CD4-positive, alpha-beta T cell treated with Interleukin-17A for 1 hour (primary cell): ENCODE results near the gene DPP10.

Experiments
- DNase-seq: peaks from one replicate; pipeline ENCODE4 v3.0.0-alpha.2; 2020

Gene DPP10

DNA sequence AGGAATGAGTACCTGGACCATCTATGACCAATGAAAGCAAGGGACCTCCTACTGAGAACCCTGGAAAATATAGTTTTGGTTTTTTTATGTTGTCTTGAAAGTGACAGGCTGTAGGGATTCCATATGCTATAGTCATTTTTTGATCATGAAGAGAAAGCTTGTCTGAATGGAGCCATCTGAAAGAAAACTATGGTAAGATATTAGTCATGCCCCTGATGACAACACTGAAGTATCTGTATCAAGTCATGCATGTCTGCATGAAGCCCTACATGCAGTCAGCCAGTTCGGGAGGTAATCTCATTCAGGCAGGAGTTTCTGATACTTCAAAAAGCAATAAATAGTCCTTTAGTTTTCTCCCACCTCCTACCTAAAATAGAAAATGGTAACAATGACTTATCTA lies 1042.0 kb downstream of the DPP10 start:
- no peak for DNase-seq

DNA sequence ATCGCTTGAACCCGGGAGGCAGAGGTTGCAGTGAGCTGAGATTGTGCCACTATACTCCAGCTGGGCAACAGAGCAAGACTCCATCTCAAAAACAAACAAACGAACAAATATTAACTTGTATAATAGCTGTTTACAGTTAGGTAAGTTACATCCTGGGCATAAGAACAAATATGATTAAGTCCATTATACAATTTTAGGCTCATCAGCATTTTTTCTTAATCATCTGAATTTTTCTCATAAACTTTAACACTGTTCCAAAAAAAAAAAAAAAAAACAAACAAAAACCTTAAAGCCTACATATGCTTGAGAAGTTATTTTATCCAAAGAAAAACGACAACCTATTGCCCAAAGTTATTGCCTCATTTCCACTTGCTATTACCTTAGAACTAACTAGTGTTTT lies 1042.5 kb downstream of the DPP10 start:
- no peak for DNase-seq

DNA sequence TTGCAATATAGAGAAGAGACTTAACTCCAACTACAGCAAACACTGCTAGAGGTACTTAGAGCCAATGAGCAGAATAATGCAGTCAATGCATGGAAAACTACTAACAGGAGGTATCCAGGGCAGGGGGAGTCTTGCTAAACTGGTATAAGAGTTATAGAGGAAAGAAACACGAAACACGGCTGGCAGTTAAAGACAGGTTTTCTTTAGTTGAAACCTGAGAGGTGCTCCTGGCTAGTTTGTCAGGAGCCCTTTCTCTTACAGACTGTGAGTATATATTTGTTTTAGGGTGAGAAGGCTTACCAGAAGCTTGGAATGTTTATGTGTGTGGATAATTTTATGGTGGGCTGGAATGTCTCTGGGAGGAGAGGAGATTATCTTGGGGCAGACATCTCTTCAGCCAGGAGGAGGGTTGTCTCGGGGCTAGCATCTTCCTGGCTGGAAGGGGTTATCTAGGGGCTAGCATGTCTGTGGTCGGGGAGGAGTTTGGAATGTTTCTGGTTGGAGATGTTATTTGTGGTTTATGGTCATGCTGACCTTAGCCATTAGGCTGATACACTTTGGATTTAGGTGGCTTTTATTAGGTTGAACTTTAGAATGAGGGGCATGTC lies 1048.8 kb downstream of the DPP10 start:
- no peak for DNase-seq

DNA sequence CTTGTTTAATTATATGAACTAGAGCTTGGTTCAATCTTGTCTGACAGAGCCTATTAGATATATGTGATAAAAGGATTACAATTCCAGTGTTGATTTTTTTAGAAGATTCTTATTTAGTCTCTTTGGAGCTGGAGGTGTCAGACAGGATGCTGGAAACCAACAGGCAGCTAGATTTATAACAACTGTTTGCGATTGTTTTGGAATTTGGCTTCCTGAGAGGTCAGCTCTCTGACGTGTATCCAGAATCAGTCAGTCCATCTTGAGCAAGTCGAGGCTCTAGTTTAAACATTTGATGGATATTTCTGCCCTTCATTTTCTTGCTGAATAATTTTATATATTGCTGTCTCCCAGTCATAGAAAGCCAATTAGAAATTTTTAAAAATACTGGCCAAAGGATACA lies 1062.9 kb downstream of the DPP10 start:
- DNase-seq = no peak

GRCh38 chr2:115520727-115521126 lies 1078.3 kb downstream of the DPP10 start:
- DNase-seq = no peak

GRCh38 chr2:115524452-115524851 lies 1082.0 kb downstream of the DPP10 start:
- no peak for DNase-seq

DNA sequence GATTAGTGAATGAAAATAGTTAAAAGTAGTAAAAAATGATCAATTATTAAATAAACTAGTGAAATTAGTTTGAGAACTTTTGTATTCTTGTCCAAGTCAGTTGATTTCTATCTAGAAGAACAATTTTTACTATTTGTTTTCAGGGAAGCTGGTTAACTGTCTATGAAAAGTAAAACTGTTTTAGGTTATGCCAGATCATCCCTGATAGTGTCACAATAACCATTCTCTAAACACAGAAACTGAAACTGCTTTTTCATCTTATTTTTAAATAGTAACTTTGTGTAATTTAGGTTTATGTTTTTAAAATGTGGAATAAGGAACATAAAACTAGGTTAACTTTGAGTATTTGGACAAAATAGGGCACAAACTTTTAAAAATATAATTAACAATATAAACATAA lies 1087.2 kb downstream of the DPP10 start:
- no peak for DNase-seq

DNA sequence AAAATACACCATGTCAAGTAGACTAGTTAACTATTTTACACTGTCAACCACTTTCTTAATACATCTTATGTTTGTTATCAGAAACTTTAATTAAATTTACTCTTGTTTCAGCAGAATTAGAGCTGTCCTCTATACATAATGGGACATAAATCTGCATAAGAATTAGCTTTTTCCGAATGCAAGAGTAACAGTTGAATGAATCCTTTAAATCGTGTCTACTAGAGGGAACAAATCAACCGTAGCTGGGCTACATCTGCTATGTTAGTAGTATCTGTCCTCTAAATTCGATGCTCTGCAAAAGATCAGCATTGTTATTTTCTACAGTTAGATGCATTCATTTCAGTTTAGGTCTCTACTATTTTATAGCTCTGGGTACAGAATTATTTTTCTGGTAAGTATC lies 1090.6 kb downstream of the DPP10 start:
- no peak for DNase-seq

DNA sequence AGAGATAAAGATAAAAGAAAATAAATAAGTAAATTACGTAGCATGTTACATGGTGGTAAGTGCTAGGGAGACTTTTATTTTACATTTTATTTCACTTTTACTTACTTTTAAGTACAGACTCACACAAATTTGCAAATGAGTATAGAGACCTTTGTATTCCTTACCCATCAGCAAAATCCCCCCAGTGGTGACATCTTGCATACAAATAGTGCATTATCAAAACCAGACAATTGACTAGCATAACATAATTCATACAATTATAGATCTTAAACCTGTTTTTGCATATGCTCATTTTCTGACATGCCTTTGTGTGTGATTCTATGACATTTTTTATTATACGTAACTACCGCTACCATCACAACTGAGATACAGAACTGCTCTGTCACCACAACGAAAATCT lies 1099.4 kb downstream of the DPP10 start:
- DNase-seq = no peak

DNA sequence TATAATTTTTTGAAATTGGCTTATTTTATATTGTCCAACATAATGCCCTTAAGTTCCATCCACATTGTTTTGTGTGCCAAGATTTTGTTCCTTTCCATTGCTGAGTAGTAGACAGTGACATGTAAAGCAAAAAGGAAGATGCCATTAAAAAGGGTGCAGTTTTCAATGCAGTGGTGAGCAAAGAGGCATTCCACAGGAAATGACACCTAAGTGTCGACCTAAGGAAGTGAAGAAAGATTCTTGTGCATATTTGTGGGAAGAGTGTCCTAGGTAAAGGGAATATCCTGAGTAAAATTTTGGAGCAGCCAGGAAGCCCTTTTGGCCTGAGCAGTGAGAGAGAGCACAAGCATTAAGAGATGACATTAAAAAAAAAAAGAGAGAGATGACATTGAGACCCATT lies 1099.9 kb downstream of the DPP10 start:
- no peak for DNase-seq

DNA sequence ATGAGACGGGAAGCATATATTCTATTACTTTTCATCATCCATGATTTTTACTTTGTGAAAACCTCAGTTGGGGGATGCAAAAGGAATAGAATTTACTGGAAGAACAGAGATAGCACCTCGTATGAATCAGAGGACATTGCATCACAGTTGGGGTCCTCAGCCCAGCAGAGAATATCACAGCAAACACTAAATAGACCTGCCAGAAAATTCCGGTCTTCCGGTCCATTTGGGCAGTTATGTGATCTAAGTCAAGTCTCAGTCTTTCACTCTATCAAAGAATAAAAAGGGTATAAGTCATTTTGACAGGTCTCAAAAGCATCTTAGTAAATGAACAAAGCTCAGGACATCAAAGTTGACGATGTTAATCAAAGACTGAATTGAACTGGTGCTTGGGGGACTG lies 1100.6 kb downstream of the DPP10 start:
- no peak for DNase-seq

DNA sequence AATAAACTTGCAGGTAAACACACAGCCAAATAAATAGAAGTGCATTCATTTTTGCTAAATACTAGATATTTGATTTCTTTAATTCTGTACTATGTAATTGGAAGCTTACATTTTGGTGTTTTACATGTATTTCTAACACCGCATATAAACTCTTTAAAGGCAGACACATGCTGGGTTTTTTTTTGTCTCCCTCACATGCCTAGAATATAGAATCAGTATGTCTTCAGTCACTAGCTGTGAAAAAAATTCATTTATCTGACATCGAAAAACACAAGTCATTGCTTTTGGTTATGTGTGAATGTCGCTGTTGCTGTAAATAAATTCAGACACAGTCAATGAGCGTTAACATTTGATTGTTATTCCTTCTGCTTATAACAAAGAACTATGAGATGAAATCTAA lies 1101.0 kb downstream of the DPP10 start:
- no peak for DNase-seq

- no peak for DNase-seq
Observed at GRCh38 chr2:115549611-115550130, 1107.2 kb downstream of the DPP10 start.

DNA sequence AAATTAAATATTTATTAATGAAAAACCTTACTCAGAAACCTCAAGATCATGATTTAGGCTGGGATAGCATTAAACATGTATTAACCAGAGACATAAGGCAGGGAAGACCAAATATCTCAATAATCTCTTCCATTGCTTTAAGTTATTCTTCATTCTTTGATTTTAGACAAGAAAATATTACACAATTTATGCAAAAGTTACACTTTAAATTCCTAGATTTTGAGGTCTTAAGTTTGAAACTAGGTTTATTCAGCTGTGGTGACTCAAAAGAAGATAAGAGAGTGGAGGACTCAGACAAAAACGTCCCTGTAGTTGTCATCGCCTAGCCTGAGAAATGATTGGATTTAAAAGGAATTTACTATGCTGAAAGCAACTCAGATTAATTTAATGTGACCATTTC lies 1110.3 kb downstream of the DPP10 start:
- no peak for DNase-seq

GRCh38 chr2:115554153-115554552 lies 1111.7 kb downstream of the DPP10 start:
- DNase-seq = no peak

- no peak for DNase-seq
Observed at GRCh38 chr2:115558725-115559124, 1116.3 kb downstream of the DPP10 start.

DNA sequence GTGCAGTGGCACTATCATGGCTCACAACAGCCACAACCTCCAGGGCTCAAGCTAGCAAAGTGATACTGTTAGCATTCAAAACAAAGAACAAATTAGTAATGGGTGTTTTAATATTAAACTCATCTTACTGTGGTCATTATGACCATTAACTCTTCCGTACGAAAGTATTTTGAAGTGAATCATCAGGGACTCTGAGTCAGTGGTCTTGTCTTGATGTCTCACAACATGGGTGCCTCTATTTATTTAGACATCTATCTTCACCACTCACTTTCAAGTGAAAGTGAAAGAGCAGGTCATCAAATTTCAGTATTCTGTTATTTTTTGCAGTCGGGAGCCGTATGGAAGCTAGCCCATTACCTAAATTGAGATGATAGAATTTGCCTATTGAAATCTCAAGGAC lies 1118.2 kb downstream of the DPP10 start:
- DNase-seq = no peak

DNA sequence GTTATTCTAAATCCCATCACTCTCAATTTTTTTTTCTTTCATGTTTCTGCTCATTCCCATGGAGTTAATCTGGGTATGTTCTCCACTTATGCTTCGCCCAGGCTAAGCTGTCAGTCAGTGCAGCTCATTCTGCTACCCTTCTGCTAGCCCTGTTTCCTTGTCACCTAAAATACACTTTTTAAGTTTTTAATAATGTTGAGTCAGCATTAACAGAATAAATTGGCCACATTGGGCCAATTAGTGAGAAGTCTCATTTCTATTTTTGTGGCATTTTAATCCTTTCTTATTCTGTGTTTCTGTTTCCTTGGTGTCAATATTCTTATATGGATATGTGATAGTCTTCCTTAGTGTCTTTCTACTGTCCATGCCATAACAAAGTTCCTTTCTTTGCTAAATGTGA lies 1126.2 kb downstream of the DPP10 start:
- no peak for DNase-seq

- no peak for DNase-seq
Observed at GRCh38 chr2:115569547-115569946, 1127.1 kb downstream of the DPP10 start.

- no peak for DNase-seq
Observed at GRCh38 chr2:115572746-115573145, 1130.3 kb downstream of the DPP10 start.

- DNase-seq = no peak
Observed at GRCh38 chr2:115573756-115574155, 1131.3 kb downstream of the DPP10 start.

GRCh38 chr2:115574667-115575066 lies 1132.2 kb downstream of the DPP10 start:
- DNase-seq = no peak

GRCh38 chr2:115580784-115581183 lies 1138.3 kb downstream of the DPP10 start:
- no peak for DNase-seq

DNA sequence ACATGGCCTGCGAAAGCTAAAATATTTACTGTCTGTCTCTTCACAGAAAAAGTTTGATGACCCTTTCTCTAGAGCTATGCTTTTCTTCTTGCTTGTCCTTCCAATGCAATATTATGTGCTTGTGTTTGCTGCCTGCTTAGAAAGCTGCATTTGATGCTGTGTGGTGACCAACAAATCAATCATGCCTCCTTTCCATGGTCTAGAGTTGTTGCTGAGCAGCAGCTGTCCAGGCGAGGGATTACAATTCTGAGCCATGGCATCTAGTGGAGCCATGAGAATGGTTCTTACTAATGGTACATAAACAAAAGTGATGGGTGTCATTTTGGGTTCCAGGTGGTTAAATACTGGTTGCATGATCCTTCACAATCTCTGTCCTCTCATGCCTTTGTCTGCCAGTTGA lies 1142.1 kb downstream of the DPP10 start:
- DNase-seq = no peak

DNA sequence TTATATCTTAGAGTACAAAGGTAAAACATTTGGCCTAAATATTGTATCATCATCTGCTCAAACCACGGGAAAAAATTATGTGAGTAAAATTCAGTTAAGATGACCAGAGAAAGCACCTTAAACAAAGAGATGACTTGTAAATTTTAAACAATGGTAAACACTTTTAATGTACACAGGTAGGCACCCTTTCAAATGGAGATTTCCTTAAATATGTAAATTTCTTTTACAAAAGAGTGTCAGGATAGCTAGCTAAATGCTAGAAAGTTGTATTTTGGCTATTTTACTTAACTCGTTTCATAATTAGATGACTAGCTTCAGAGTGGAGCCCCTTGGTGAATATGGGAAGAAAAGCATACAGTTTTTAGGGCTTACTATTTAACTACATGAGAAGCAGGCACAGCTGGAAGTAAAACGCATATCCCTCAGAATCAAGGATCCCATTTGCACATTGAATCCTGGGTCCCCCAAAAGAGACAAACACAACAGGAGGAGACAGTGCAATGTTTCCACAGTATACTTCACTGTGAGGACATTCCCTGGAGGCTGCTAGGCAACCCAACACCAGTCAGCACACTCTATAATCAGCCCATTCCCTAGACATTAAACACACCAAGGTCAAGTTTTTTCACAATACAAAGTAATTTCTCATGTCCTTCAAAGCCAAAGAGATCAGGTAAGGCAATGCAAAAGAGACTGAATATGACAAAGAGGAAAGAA lies 1154.4 kb downstream of the DPP10 start:
- no peak for DNase-seq
